Measurements from ENCODE around the gene VSIR. TPM values are rescaled to one million over a fixed set of nuclear protein-coding genes. Genes with fewer than 3 reads are reported as not detected.

The VSIR gene
- total RNA-seq, 4 donors from 2014 or later, result 20.0 to 27.2 (median 21.3) TPM

- Histone ChIP-seq H3K27me3 (no peaks in the 10 kb centered on the region), H3K27ac (no peak overlapping the region), H3K4me3 (replicated peaks in 1 of 3) (no peak overlapping the region), H3K36me3 (peaks cover 0 to 14% of the 10 kb centered on the region in 2 donors), H3K9me3 (no peaks in the 10 kb centered on the region), H3K4me1 (peaks cover 13 to 22% of the 10 kb centered on the region in 2 donors)
- TF ChIP-seq POLR2A (IDR thresholded peaks at IDR 0.05) (no peak), CTCF (IDR thresholded peaks at IDR 0.05) (no peak)
- no peak for DNase-seq
- intact Hi-C loops (cut with DNase I), result no loop called here
- WGBS, 2 donors, result 81 to 84% methylated on average over 3 of the region's 3 CpGs
Observed at GRCh38 chr10:71754562-71754961, 18.8 kb downstream of the VSIR start.

- Histone ChIP-seq H3K27me3 (no peaks in the 10 kb centered on the region), H3K4me1 (peaks cover 15 to 27% of the 10 kb centered on the region in 2 donors), H3K36me3 (peaks cover 0 to 11% of the 10 kb centered on the region in 2 donors), H3K4me3 (replicated peaks in 1 of 3) (no peak overlapping the region), H3K27ac (no peak overlapping the region), H3K9me3 (no peaks in the 10 kb centered on the region)
- WGBS, 2 donors, result 61 to 68% methylated on average over 8 of the region's 8 CpGs
- intact Hi-C loops (cut with DNase I), result no loop called here
- DNase-seq, result no peak
- no peak for TF ChIP-seq CTCF (IDR thresholded peaks at IDR 0.05)
- TF ChIP-seq POLR2A (IDR thresholded peaks at IDR 0.05), result no peak
Observed at GRCh38 chr10:71753960-71754505, 19.3 kb downstream of the VSIR start.

- DNase-seq, result peak in 1 of 2 donors; percentile 25
- no peaks in the 10 kb centered on the region for H3K9me3 ChIP-seq
- no peak overlapping the region for H3K4me3 ChIP-seq (replicated peaks in 1 of 3)
- H3K27ac ChIP-seq, result no peak overlapping the region
- H3K36me3 ChIP-seq, result peaks cover 0 to 8% of the 10 kb centered on the region in 2 donors
- H3K4me1 ChIP-seq, result peaks cover 15 to 33% of the 10 kb centered on the region in 2 donors
- no peaks in the 10 kb centered on the region for H3K27me3 ChIP-seq
- intact Hi-C loops (cut with DNase I), result no loop called here
- TF ChIP-seq CTCF (IDR thresholded peaks at IDR 0.05) (no peak), POLR2A (IDR thresholded peaks at IDR 0.05) (no peak)
- WGBS, 2 donors, result 81 to 85% methylated on average over 13 to 14 of the region's 15 CpGs
Observed at GRCh38 chr10:71753091-71753959, 20.0 kb downstream of the VSIR start.

GRCh38 chr10:71752391-71753090 lies 20.8 kb downstream of the VSIR start:
- TF ChIP-seq CTCF (IDR thresholded peaks at IDR 0.05) (no peak), POLR2A (IDR thresholded peaks at IDR 0.05) (no peak)
- intact Hi-C loops (cut with DNase I), result no loop called here
- H3K4me3 ChIP-seq (replicated peaks in 1 of 3), result no peak overlapping the region
- no peak overlapping the region for H3K27ac ChIP-seq
- 81 to 96% methylated on average over 3 to 4 of the region's 8 CpGs for WGBS, 2 donors
- no peaks in the 10 kb centered on the region for H3K27me3 ChIP-seq
- H3K9me3 ChIP-seq, result no peaks in the 10 kb centered on the region
- H3K4me1 ChIP-seq, result peaks cover 15 to 41% of the 10 kb centered on the region in 2 donors
- no peak for DNase-seq
- H3K36me3 ChIP-seq, result peaks cover 0 to 8% of the 10 kb centered on the region in 2 donors
